SK-N-MC (cell line): ENCODE data around the gene TSPAN1.

Experiments
- EZH2 ChIP-seq: fragments of 200-600 bp; sonication (generic); IDR thresholded peaks from one replicate; pipeline ENCODE4 v1.6.1; 2017; ENCODE audit warnings: antibody characterized with exemption
- POLR2AphosphoS5 ChIP-seq: IDR thresholded peaks from 2 replicates; pipeline ENCODE4 v1.6.1; 2012; ENCODE audit warnings: mild to moderate bottlenecking, low read depth, low read length, borderline replicate concordance

- TF ChIP-seq POLR2AphosphoS5, result no peak
- TF ChIP-seq EZH2, result no peak
Observed at GRCh38 chr1:46211051-46211450, 36.2 kb downstream of the TSPAN1 start.
